Brain microvascular endothelial cell (primary cell): ENCODE measurements around the gene ZBTB46.
"Not testable (repeated sequence)": the region's sequence is repeated elsewhere in the genome, so short reads cannot be mapped to it uniquely, and the experiment has no call there.

Experiments used
- DNase-seq: peaks from one replicate; pipeline ENCODE4 v3.0.0-alpha.2; 2020
- H3K27ac ChIP-seq: fragments of 250-450 bp; sonication (Bioruptor Pico); 2 replicates; pipeline ENCODE4 v1.5.1; 2020; ENCODE audit warnings: mild to moderate bottlenecking, moderate library complexity
- H3K27me3 ChIP-seq: fragments of 250-450 bp; sonication (Bioruptor Pico); replicated peaks from 2 replicates; pipeline ENCODE4 v1.5.1; 2020; ENCODE audit warnings: mild to moderate bottlenecking
- H3K36me3 ChIP-seq: fragments of 250-450 bp; sonication (Bioruptor Pico); replicated peaks from 2 replicates; pipeline ENCODE4 v1.5.1; 2020; ENCODE audit warnings: mild to moderate bottlenecking
- H3K4me3 ChIP-seq: 2 replicates; pipeline ENCODE4 v1.5.1; 2011; ENCODE audit warnings: low read depth, mild to moderate bottlenecking, control low read depth, low read length, moderate library complexity
- CTCF ChIP-seq: IDR thresholded peaks from 2 replicates; pipeline ENCODE4 v1.5.1; 2011; ENCODE audit warnings: low read depth, mild to moderate bottlenecking, moderate library complexity, low read length, control low read depth, inconsistent platforms; ENCODE audit errors: missing control alignments
- in situ Hi-C: cut with HindIII; loops from 2 replicates; pipeline ENCODE4 v1.10.0; 2017; ENCODE audit warnings: low sequenced_read_pairs, low pct_ligation_motif_present

Gene ZBTB46

GRCh38 chr20:63830841-63831588 is at the start of gene ZBTB46:
Gene ZBTB46 (minus strand): TSS chr20:63831264. CDS start chr20:63790757, 40,507 bp downstream.
- H3K4me3 ChIP-seq = peak within 1 kb of the TSS; percentile 60
- no peak within 1 kb of the TSS for H3K27ac ChIP-seq
- TF ChIP-seq CTCF = no peak
- peaks cover 4% of the 10 kb centered on the region for H3K27me3 ChIP-seq
- no peaks in the 10 kb centered on the region for H3K36me3 ChIP-seq
- in situ Hi-C loops = no loop called here
- DNase-seq = no peak

- H3K4me3 ChIP-seq = no peak overlapping the region
- H3K36me3 ChIP-seq = peaks cover 80% of the 10 kb centered on the region
- no peak overlapping the region for H3K27ac ChIP-seq
- in situ Hi-C loops = loop anchor here (25.0 kb wide), 1 partner anchor 292 kb away; no protein-coding TSS in a partner anchor
- no peak for DNase-seq
- no peaks in the 10 kb centered on the region for H3K27me3 ChIP-seq
- no peak for TF ChIP-seq CTCF
Measured at GRCh38 chr20:63878899-63879663, 48.0 kb upstream of the ZBTB46 start.

- H3K27me3 ChIP-seq = no peaks in the 10 kb centered on the region
Measured at GRCh38 chr20:63877755-63878470, 46.8 kb upstream of the ZBTB46 start.

GRCh38 chr20:63876489-63877036 is 45.5 kb upstream of the ZBTB46 start:
- peaks cover 74% of the 10 kb centered on the region for H3K36me3 ChIP-seq
- in situ Hi-C loops = loop anchor here (25.0 kb wide), 1 partner anchor 289 kb away; no protein-coding TSS in a partner anchor
- no peak overlapping the region for H3K4me3 ChIP-seq
- no peaks in the 10 kb centered on the region for H3K27me3 ChIP-seq
- H3K27ac ChIP-seq = no peak overlapping the region
- DNase-seq = no peak
- no peak for TF ChIP-seq CTCF

More at GRCh38 chr20:63877755-63878470, 46.8 kb upstream of the ZBTB46 start:
- Histone ChIP-seq H3K36me3 (peaks cover 76% of the 10 kb centered on the region), H3K27ac (no peak overlapping the region), H3K4me3 (no peak overlapping the region)
- no peak for DNase-seq
- in situ Hi-C loops = loop anchor here (25.0 kb wide), 1 partner anchor 291 kb away; no protein-coding TSS in a partner anchor
- TF ChIP-seq CTCF = no peak

- H3K36me3 ChIP-seq = peaks cover 85% of the 10 kb centered on the region
- in situ Hi-C loops, H3K27ac ChIP-seq, H3K4me3 ChIP-seq, DNase-seq, H3K27me3 ChIP-seq: not testable (repeated sequence)
Measured at GRCh38 chr20:63874241-63874640, 43.2 kb upstream of the ZBTB46 start.
